Measurements from ENCODE around the gene KSR1. TPM values are rescaled to one million over a fixed set of nuclear protein-coding genes. Genes with fewer than 3 reads are reported as not detected.

The KSR1 gene
- total RNA-seq, 1 donor from 2014 or later = 59.6 TPM

GRCh38 chr17:27602721-27603420 lies 146.6 kb downstream of the KSR1 start:
- H3K4me3 ChIP-seq = no peak overlapping the region
- no peak overlapping the region for H3K27ac ChIP-seq
- H3K4me1 ChIP-seq = peaks cover 10% of the 10 kb centered on the region
- intact Hi-C loops (cut with DNase I) = loop anchor here (10.0 kb wide), 2 partner anchors 248 to 368 kb away; no protein-coding TSS in a partner anchor
- no peaks in the 10 kb centered on the region for H3K27me3 ChIP-seq (ENCODE audit: low read depth)
- ATAC-seq (peak; percentile 73 to 74), DNase-seq (peak; percentile 80)
- H3K36me3 ChIP-seq = peaks cover 58% of the 10 kb centered on the region
- TF ChIP-seq CTCF (IDR thresholded peaks at IDR 0.05) = peak; percentile 96
- H3K9me3 ChIP-seq = no peaks in the 10 kb centered on the region

GRCh38 chr17:27603421-27603770 lies 147.1 kb downstream of the KSR1 start:
- H3K36me3 ChIP-seq = peaks cover 58% of the 10 kb centered on the region

GRCh38 chr17:27603880-27604794 lies 147.9 kb downstream of the KSR1 start:
- Histone ChIP-seq H3K4me3 (no peak overlapping the region), H3K27ac (no peak overlapping the region), H3K36me3 (peaks cover 58% of the 10 kb centered on the region), H3K9me3 (no peaks in the 10 kb centered on the region), H3K4me1 (peaks cover 10% of the 10 kb centered on the region), H3K27me3 (ENCODE audit: low read depth) (no peaks in the 10 kb centered on the region)
- intact Hi-C loops (cut with DNase I) = loop anchor here (10.0 kb wide), 2 partner anchors 249 to 369 kb away; no protein-coding TSS in a partner anchor
- DNase-seq (no peak), ATAC-seq (no peak)
- TF ChIP-seq CTCF (IDR thresholded peaks at IDR 0.05) = no peak

More at GRCh38 chr17:27603421-27603770, 147.1 kb downstream of the KSR1 start:
- no peak overlapping the region for H3K27ac ChIP-seq
- peaks cover 10% of the 10 kb centered on the region for H3K4me1 ChIP-seq
- ATAC-seq (no peak), DNase-seq (no peak)
- no peak for TF ChIP-seq CTCF (IDR thresholded peaks at IDR 0.05)
- no peaks in the 10 kb centered on the region for H3K27me3 ChIP-seq (ENCODE audit: low read depth)
- no peaks in the 10 kb centered on the region for H3K9me3 ChIP-seq
- no peak overlapping the region for H3K4me3 ChIP-seq
- intact Hi-C loops (cut with DNase I) = loop anchor here (10.0 kb wide), 2 partner anchors 249 to 369 kb away; no protein-coding TSS in a partner anchor

GRCh38 chr17:27605409-27605808 lies 149.2 kb downstream of the KSR1 start:
- DNase-seq (no peak), ATAC-seq (no peak)
- Histone ChIP-seq H3K36me3 (peaks cover 68% of the 10 kb centered on the region), H3K4me3 (no peak overlapping the region), H3K9me3 (no peaks in the 10 kb centered on the region), H3K27me3 (ENCODE audit: low read depth) (no peaks in the 10 kb centered on the region), H3K27ac (no peak overlapping the region), H3K4me1 (peaks cover 10% of the 10 kb centered on the region)
- TF ChIP-seq CTCF (IDR thresholded peaks at IDR 0.05) = no peak
- intact Hi-C loops (cut with DNase I) = loop anchor here (10.0 kb wide), 2 partner anchors 251 to 371 kb away; no protein-coding TSS in a partner anchor

GRCh38 chr17:27607521-27608091 lies 151.4 kb downstream of the KSR1 start:
- Histone ChIP-seq H3K36me3 (peaks cover 90% of the 10 kb centered on the region), H3K27me3 (ENCODE audit: low read depth) (no peaks in the 10 kb centered on the region), H3K9me3 (no peaks in the 10 kb centered on the region), H3K4me3 (no peak overlapping the region), H3K27ac (no peak overlapping the region), H3K4me1 (no peaks in the 10 kb centered on the region)
- ATAC-seq (no peak), DNase-seq (no peak)
- intact Hi-C loops (cut with DNase I) = loop anchor here (10.0 kb wide), 2 partner anchors 253 to 373 kb away; no protein-coding TSS in a partner anchor
- no peak for TF ChIP-seq CTCF (IDR thresholded peaks at IDR 0.05)
